ENCODE measurements around the gene NRDE2.
"Not testable (repeated sequence)": the region's sequence is repeated elsewhere in the genome, so short reads cannot be mapped to it uniquely, and the experiment has no call there.

Gene NRDE2

GRCh38 chr14:90276646-90277367 lies 54.9 kb downstream of the NRDE2 start:
- no peak for DNase-seq (ENCODE audit: low read depth, low spot score)
- H3K27ac ChIP-seq, result no peak overlapping the region

GRCh38 chr14:90275820-90276219 lies 55.9 kb downstream of the NRDE2 start:
- DNase-seq (ENCODE audit: low read depth, low spot score), result no peak

GRCh38 chr14:90275458-90275814 lies 56.3 kb downstream of the NRDE2 start:
- peak overlapping the region; percentile 56 for H3K27ac ChIP-seq
- no peak for DNase-seq (ENCODE audit: low read depth, low spot score)

More at GRCh38 chr14:90275820-90276219, 55.9 kb downstream of the NRDE2 start:
- peak overlapping the region; percentile 56 for H3K27ac ChIP-seq

- peak overlapping the region; percentile 56 for H3K27ac ChIP-seq
Measured at GRCh38 chr14:90274808-90275457, 56.8 kb downstream of the NRDE2 start.

GRCh38 chr14:90274019-90274418 lies 57.7 kb downstream of the NRDE2 start:
- DNase-seq (ENCODE audit: low read depth, low spot score), result no peak
- peak overlapping the region; percentile 56 for H3K27ac ChIP-seq

More at GRCh38 chr14:90274808-90275457, 56.8 kb downstream of the NRDE2 start:
- DNase-seq (ENCODE audit: low read depth, low spot score), result peak; percentile 34

- no peak for DNase-seq (ENCODE audit: low read depth, low spot score)
- no peak overlapping the region for H3K27ac ChIP-seq
Measured at GRCh38 chr14:90273532-90273931, 58.2 kb downstream of the NRDE2 start.

GRCh38 chr14:90272523-90272922 lies 59.2 kb downstream of the NRDE2 start:
- no peak overlapping the region for H3K27ac ChIP-seq
- no peak for DNase-seq (ENCODE audit: low read depth, low spot score)

GRCh38 chr14:90268420-90268819 lies 63.3 kb downstream of the NRDE2 start:
- DNase-seq (ENCODE audit: low read depth, low spot score), result no peak
- H3K27ac ChIP-seq, result no peak overlapping the region

- no peak overlapping the region for H3K27ac ChIP-seq
Measured at GRCh38 chr14:90266441-90267154, 65.1 kb downstream of the NRDE2 start.

GRCh38 chr14:90263748-90264449 lies 67.8 kb downstream of the NRDE2 start:
- H3K27ac ChIP-seq, result no peak overlapping the region
- DNase-seq (ENCODE audit: low read depth, low spot score), result no peak

More at GRCh38 chr14:90266441-90267154, 65.1 kb downstream of the NRDE2 start:
- DNase-seq (ENCODE audit: low read depth, low spot score), result no peak

GRCh38 chr14:90256354-90257131 lies 75.2 kb downstream of the NRDE2 start, which contains the start of gene PSMC1:
Gene PSMC1 (plus strand): TSS chr14:90256553. CDS start chr14:90256598, 45 bp downstream.
- peak; percentile 76 for DNase-seq (ENCODE audit: low read depth, low spot score)
- H3K27ac ChIP-seq, result peak within 1 kb of the TSS; percentile 61

GRCh38 chr14:90255871-90256270 lies 75.9 kb downstream of the NRDE2 start:
- peak overlapping the region; percentile 61 for H3K27ac ChIP-seq

GRCh38 chr14:90253826-90254225 lies 77.9 kb downstream of the NRDE2 start:
- no peak overlapping the region for H3K27ac ChIP-seq
- DNase-seq (ENCODE audit: low read depth, low spot score), result no peak

More at GRCh38 chr14:90255871-90256270, 75.9 kb downstream of the NRDE2 start:
- no peak for DNase-seq (ENCODE audit: low read depth, low spot score)

- no peak for DNase-seq (ENCODE audit: low read depth, low spot score)
- no peak overlapping the region for H3K27ac ChIP-seq
Measured at GRCh38 chr14:90248594-90248993, 83.1 kb downstream of the NRDE2 start.

- not testable (repeated sequence) for DNase-seq (ENCODE audit: low read depth, low spot score); H3K27ac ChIP-seq
Measured at GRCh38 chr14:90247441-90247840, 84.3 kb downstream of the NRDE2 start.

GRCh38 chr14:90246936-90247335 lies 84.8 kb downstream of the NRDE2 start:
- DNase-seq (ENCODE audit: low read depth, low spot score), result no peak

GRCh38 chr14:90242444-90242843 lies 89.3 kb downstream of the NRDE2 start:
- no peak overlapping the region for H3K27ac ChIP-seq
- DNase-seq (ENCODE audit: low read depth, low spot score), result no peak

More at GRCh38 chr14:90246936-90247335, 84.8 kb downstream of the NRDE2 start:
- H3K27ac ChIP-seq, result no peak overlapping the region

GRCh38 chr14:90239139-90239538 lies 92.6 kb downstream of the NRDE2 start:
- no peak overlapping the region for H3K27ac ChIP-seq
- no peak for DNase-seq (ENCODE audit: low read depth, low spot score)

GRCh38 chr14:90235179-90235976 lies 96.4 kb downstream of the NRDE2 start:
- DNase-seq (ENCODE audit: low read depth, low spot score), result no peak
- H3K27ac ChIP-seq, result no peak overlapping the region
